Measurements from ENCODE around the gene CUEDC1. TPM values are rescaled to one million over a fixed set of nuclear protein-coding genes. Genes with fewer than 3 reads are reported as not detected.

CUEDC1 gene
- total and polyA plus RNA-seq, 5 donors: 41.0 to 60.5 (median 54.7) TPM

DNA sequence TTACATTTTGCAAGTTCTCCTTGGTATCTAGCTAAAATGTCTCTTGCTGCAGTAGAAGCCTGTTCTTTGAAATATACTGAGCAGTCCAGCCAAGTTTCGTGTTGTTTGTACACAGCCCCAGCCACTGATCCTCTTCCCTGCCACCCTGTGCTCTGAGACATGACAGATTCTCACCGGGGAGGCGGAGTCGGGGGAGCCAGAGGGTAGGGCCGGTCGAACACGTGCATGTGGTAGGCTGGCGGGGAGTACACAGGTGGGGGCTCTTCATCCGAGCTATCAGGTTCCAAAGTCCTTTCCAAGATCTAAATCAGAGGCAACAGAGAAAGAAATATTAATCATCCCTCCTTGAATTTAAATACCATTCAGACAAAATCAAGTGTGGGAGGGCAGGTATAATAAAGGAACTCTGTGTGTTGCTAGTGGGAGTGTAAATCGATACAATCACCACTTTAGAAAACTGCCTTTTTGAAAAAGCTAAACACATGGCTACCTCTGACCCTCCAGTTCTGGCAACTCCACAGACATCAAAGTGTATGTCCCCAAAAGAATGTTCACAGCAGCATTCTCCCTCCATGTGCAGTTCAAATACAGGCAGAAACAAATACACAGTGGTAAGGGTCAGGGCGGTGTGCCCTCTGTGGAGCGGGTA lies 75.7 kb downstream of the CUEDC1 start:
- DNase-seq: no peak
- no peaks in the 10 kb centered on the region for H3K9me3 ChIP-seq (ENCODE audit: control insufficient read depth, low read length)
- H3K27ac ChIP-seq (ENCODE audit: low read length): no peak overlapping the region
- peaks cover 11% of the 10 kb centered on the region for H3K4me1 ChIP-seq (ENCODE audit: control insufficient read depth, insufficient read depth, low read length)
- no peak for ATAC-seq
- intact Hi-C loops (cut with DNase I): no loop called here
- no peak overlapping the region for H3K4me3 ChIP-seq (ENCODE audit: low read length)
- WGBS: 78% methylated on average over 12 of the region's 12 CpGs
- H3K27me3 ChIP-seq (ENCODE audit: control insufficient read depth, insufficient read depth): no peaks in the 10 kb centered on the region

DNA sequence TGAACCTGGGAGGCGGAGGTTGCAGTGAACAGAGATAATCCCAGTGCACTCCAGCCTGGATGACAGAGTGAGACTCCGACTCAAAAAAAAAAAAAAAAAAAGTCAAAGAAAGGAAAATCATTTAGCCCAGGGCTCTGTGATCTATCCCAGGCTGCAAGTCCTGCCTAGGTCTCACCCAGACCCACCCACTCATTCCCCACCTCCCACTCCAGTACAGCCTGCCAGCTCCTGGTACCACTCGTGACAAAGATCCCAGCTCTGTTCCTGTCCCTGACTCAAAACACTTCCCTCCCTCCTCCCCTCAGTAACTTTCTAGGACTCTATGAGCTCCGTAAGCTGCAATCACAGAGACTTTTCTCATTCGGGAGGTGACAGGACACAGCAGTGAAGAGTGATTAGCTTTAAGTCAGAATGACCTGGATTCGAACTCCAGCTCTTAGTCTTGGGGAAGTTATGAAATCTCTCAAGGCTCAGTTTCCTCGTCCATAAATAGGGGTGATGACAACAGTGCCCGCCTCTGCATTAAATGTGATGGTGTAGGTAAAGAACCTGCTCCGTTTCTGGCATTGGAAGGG lies 77.3 kb downstream of the CUEDC1 start:
- H3K4me1 ChIP-seq (ENCODE audit: control insufficient read depth, insufficient read depth, low read length): peaks cover 24% of the 10 kb centered on the region
- intact Hi-C loops (cut with DNase I): no loop called here
- 68% methylated on average over 9 of the region's 9 CpGs for WGBS
- H3K27me3 ChIP-seq (ENCODE audit: control insufficient read depth, insufficient read depth): no peaks in the 10 kb centered on the region
- ATAC-seq (no peak), DNase-seq (no peak)
- H3K27ac ChIP-seq (ENCODE audit: low read length): no peak overlapping the region
- no peaks in the 10 kb centered on the region for H3K9me3 ChIP-seq (ENCODE audit: control insufficient read depth, low read length)
- no peak overlapping the region for H3K4me3 ChIP-seq (ENCODE audit: low read length)

DNA sequence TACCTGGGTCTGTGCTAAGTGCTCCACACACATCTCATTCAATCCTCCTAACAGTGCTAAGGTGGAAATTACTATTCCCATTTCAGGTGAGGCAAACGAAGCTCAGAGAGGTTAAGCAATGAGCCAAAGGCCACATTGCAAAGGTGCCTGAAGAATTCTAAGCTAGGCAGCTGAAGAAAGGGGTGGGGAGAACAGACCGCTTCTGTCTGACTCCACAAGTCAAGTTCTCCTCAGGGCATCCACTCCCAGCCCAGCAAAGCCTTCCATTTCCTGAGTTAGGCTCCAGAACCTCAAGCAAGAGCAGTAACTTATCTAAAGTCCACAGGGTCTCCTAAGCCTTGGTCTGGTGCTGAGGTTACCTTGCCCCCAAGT lies 78.4 kb downstream of the CUEDC1 start:
- no peaks in the 10 kb centered on the region for H3K27me3 ChIP-seq (ENCODE audit: control insufficient read depth, insufficient read depth)
- H3K27ac ChIP-seq (ENCODE audit: low read length): no peak overlapping the region
- DNase-seq (no peak), ATAC-seq (no peak)
- WGBS: 80% methylated on average over 2 of the region's 2 CpGs
- no peak overlapping the region for H3K4me3 ChIP-seq (ENCODE audit: low read length)
- H3K4me1 ChIP-seq (ENCODE audit: control insufficient read depth, insufficient read depth, low read length): peaks cover 24% of the 10 kb centered on the region
- no peaks in the 10 kb centered on the region for H3K9me3 ChIP-seq (ENCODE audit: control insufficient read depth, low read length)
- intact Hi-C loops (cut with DNase I): no loop called here

DNA sequence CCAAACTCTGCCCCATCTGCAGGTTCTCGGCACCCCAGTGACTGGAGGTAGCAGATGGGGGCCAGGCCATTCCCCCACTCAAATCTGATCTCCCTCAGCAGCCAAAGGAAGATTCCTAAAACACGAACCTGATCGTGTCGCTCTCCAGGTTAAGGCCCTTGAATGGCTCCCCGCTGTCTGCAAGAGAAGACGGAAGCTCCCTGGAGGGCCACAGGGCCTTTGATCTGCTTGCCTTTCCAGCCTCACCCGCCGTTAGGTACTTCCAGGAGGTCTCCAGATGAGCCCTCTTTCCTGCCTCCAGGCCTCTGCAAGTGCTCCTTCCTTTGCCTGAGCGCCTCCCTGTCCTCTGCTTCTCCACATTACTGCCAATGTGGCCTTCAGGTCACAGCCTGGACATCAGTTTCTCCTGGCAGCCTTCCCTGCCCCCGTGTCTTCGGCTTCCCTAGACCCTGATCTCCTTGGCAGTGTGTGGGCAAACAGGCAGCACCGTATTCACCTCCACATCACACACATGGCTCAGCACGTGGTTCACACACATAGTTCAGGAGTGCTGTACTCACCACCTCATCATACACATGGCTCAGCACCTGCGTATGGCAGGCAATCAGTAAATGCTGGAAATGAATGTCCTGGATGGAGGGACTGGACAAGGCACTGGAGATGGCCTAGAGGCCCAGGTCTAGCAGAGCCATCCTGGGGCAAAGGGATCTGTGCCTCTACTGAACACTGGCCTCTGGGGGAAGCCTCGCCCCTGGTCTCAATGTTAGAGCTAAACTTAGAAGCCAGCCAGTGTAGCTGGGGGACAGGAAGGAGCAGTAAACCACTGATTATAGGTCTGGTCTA lies 79.0 kb downstream of the CUEDC1 start:
- intact Hi-C loops (cut with DNase I): no loop called here
- no peak overlapping the region for H3K4me3 ChIP-seq (ENCODE audit: low read length)
- ATAC-seq: no peak
- no peaks in the 10 kb centered on the region for H3K27me3 ChIP-seq (ENCODE audit: control insufficient read depth, insufficient read depth)
- H3K27ac ChIP-seq (ENCODE audit: low read length): peak overlapping the region; percentile 19
- WGBS: 71% methylated on average over 15 of the region's 15 CpGs
- peaks cover 21% of the 10 kb centered on the region for H3K4me1 ChIP-seq (ENCODE audit: control insufficient read depth, insufficient read depth, low read length)
- DNase-seq: no peak
- H3K9me3 ChIP-seq (ENCODE audit: control insufficient read depth, low read length): no peaks in the 10 kb centered on the region

DNA sequence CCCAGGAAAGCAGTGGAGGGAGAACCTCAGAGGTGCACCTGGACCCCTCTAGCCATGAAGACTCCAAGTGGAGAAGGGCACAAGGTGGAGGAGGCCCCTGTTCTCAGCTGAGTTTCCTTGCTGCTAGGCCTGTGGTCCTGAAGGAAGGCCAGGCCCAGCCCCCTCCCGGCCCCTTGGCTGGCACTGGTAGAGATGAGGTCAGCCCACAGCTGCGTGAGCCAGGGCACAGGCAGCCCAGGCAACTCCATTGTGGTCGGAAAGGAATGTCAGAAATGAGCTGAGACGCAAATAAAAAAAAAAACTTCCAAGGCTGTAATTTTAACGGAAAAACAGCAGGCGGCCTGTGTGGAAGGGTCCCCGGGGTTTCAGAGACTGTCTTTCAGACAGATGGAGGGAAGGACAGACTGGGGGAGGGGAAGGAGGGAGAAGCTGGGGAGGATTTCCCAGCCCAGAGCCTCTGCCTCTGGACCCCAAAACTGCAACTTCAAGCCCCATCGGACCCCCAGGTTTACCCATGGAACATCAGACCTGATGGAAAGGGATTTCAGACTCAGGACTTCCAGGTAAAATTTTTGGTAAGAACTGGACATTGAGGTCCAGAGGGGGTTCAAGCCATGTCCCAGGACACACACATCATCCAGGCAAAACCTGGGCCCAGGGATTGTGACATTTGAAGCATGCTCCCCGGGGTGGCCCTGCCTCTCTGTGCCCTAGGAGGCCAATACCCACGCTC lies 79.8 kb downstream of the CUEDC1 start:
- ATAC-seq (peak; percentile 91), DNase-seq (peak; percentile 87 to 93 (median 93))
- Histone ChIP-seq H3K9me3 (ENCODE audit: control insufficient read depth, low read length) (no peaks in the 10 kb centered on the region), H3K4me3 (ENCODE audit: low read length) (no peak overlapping the region), H3K27ac (ENCODE audit: low read length) (peak overlapping the region; percentile 67), H3K27me3 (ENCODE audit: control insufficient read depth, insufficient read depth) (no peaks in the 10 kb centered on the region), H3K4me1 (ENCODE audit: control insufficient read depth, insufficient read depth, low read length) (peaks cover 17% of the 10 kb centered on the region)
- WGBS: 22% methylated on average over 10 of the region's 10 CpGs
- intact Hi-C loops (cut with DNase I): no loop called here

DNA sequence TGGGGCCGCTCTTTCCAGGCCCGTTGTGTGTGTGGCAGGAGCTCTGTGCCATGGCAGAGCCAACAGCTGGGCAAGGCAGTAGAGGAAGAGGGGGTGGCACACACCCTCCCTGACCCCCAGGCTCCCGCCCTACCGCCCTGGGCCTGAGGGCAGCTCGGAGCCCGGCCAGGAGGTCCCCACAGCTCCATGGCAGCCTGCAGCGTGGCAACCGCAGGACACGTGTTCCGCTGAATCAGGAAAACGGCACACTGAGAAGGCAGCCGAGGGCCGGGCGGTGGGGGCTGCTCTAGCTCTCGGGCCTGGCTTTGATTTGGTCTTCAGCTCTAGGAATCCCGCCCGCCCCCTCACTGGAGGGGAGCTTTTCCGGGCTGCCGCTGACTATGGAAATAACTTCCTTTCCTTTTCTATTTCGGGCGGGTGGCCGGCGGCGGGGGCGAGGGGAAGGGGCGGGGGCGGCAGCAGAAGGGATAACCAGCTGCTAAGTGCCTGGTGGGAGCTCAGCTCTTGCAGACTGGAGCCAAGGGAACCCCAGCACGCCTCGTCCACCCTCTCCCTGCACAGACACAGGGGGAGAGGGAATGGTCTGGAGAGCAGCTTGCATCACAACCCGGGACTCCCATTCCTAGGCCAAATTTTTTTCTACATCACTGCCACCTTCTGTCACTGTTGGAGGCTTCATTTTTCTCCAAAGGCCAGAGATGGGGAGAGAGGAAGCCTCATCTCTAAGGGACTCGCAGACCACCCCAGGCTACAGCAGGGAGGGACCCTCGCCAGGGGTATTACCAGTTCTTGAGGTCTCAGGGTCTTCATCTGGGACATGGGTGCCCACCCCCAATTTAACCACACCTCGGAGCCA lies 80.5 kb downstream of the CUEDC1 start:
- no peaks in the 10 kb centered on the region for H3K27me3 ChIP-seq (ENCODE audit: control insufficient read depth, insufficient read depth)
- ATAC-seq: peak; percentile 69 to 78
- 6% methylated on average over 33 of the region's 33 CpGs for WGBS

DNA sequence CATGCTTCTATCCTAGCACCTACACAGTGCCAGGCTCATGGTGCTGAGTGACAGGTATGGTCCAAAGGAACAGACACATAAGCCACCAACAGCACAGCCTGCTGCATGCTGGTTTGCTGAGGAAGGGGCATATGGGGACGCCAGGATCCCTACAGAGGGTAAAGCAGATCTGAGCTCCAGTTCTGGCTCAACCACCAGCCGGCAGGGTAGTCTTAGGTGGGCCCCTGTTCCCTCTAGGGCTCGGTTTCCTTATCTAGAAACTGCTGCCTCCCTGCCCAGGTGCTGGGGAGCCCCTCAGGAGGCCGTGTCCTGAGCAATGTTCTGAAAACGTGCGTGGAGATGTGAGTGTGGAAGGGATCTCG lies 81.2 kb downstream of the CUEDC1 start:
- H3K27me3 ChIP-seq (ENCODE audit: control insufficient read depth, insufficient read depth): no peaks in the 10 kb centered on the region
- intact Hi-C loops (cut with DNase I): no loop called here
- 34% methylated on average over 7 of the region's 7 CpGs for WGBS
- H3K27ac ChIP-seq (ENCODE audit: low read length): peak overlapping the region; percentile 46
- no peaks in the 10 kb centered on the region for H3K9me3 ChIP-seq (ENCODE audit: control insufficient read depth, low read length)
- no peak overlapping the region for H3K4me3 ChIP-seq (ENCODE audit: low read length)
- DNase-seq: no peak
- H3K4me1 ChIP-seq (ENCODE audit: control insufficient read depth, insufficient read depth, low read length): peaks cover 17% of the 10 kb centered on the region
- no peak for ATAC-seq

More for the DNA sequence above, 80.5 kb downstream of the CUEDC1 start:
- no peak overlapping the region for H3K4me3 ChIP-seq (ENCODE audit: low read length)
- peak; percentile 70 to 89 (median 88) for DNase-seq
- intact Hi-C loops (cut with DNase I): no loop called here
- H3K27ac ChIP-seq (ENCODE audit: low read length): peak overlapping the region; percentile 67
- H3K9me3 ChIP-seq (ENCODE audit: control insufficient read depth, low read length): no peaks in the 10 kb centered on the region
- H3K4me1 ChIP-seq (ENCODE audit: control insufficient read depth, insufficient read depth, low read length): peaks cover 17% of the 10 kb centered on the region

DNA sequence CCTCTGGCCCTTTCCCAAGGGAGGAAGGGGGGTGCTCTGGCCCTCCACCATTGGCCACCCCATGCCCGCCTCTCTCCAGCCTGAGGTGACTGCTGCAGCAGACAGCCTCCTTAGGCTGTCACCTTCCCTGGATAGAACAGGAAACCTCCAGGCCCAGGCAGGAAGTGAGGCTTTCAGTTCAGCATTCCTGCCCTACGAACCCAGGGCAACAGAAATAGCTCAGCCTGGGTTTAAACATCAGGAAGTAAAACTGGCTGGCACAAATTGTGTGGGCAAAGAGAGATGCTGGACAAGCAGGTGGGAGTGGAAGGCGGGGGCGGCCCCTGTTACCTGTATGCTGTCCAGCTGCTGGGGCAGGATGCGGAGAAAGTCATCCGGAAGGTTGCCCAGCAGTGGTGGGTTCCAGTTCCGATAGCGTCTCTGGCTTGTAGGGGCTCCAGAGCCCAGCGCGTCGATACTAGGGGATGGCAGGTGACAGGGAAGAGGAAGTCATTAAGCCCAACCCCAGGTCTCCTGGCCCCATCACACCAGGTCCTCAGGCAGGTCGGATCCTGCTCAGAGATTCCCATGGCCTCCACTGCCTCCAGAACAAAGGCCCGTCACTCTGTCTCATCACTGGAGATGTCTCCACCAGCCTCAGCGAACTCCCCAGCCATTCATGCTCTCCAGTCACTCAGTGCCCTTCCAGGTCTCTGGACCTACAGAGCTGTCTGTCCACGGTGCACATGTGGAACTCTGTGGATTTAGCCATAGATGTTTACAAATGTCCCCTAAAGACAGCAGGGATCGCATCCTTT lies 81.8 kb downstream of the CUEDC1 start:
- intact Hi-C loops (cut with DNase I): no loop called here
- DNase-seq (no peak), ATAC-seq (no peak)
- Histone ChIP-seq H3K9me3 (ENCODE audit: control insufficient read depth, low read length) (no peaks in the 10 kb centered on the region), H3K27ac (ENCODE audit: low read length) (peak overlapping the region; percentile 46), H3K4me3 (ENCODE audit: low read length) (no peak overlapping the region), H3K27me3 (ENCODE audit: control insufficient read depth, insufficient read depth) (no peaks in the 10 kb centered on the region), H3K4me1 (ENCODE audit: control insufficient read depth, insufficient read depth, low read length) (peaks cover 17% of the 10 kb centered on the region)
- 71% methylated on average over 16 of the region's 16 CpGs for WGBS

DNA sequence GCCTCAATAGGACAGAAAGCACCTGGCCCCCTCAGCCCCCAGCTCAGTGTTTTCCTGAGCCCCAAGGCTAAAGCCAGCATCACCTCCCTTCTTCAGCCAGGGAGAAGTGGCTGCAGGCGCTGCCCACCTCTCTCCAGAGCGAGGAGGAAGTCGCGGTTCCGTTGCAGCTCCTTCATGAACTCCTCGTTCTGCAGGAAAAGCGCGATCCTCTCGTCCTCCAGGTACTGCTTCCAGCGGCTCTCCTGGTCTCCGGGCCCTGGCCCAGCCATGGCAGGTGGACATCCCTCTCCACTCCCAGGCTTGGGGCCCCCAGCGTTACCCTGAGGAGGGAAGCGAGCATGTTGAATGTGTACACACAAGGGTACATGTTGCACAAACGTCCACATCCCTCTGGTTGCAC lies 82.7 kb downstream of the CUEDC1 start:
- Histone ChIP-seq H3K27me3 (ENCODE audit: control insufficient read depth, insufficient read depth) (no peaks in the 10 kb centered on the region), H3K4me1 (ENCODE audit: control insufficient read depth, insufficient read depth, low read length) (peaks cover 20% of the 10 kb centered on the region), H3K4me3 (ENCODE audit: low read length) (no peak overlapping the region), H3K27ac (ENCODE audit: low read length) (no peak overlapping the region), H3K9me3 (ENCODE audit: control insufficient read depth, low read length) (no peaks in the 10 kb centered on the region)
- 71% methylated on average over 14 of the region's 14 CpGs for WGBS
- no peak for DNase-seq
- no peak for ATAC-seq
- intact Hi-C loops (cut with DNase I): no loop called here

DNA sequence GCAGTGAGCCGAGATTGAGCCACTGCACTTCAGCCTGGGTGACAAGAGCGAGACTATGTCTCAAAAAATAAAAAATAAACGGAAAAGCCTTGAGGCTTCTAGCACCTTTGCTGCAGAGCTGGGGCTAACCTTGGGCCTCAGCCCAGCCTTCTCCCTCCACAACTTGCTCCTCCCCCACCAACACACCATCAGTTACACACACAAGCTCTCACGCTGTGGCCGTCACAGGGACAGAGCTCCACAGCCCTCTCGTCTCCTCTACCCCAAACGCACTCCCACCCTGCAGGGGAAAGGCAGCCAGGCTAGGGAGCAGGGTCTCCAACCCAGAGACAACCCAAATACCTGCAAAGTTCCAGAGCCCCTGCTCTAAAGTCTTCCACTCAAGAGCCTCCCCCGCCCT lies 83.3 kb downstream of the CUEDC1 start:
- DNase-seq: no peak
- 92% methylated on average over 8 of the region's 8 CpGs for WGBS
- intact Hi-C loops (cut with DNase I): no loop called here
- H3K9me3 ChIP-seq (ENCODE audit: control insufficient read depth, low read length): no peaks in the 10 kb centered on the region
- no peaks in the 10 kb centered on the region for H3K27me3 ChIP-seq (ENCODE audit: control insufficient read depth, insufficient read depth)
- ATAC-seq: no peak
- peaks cover 20% of the 10 kb centered on the region for H3K4me1 ChIP-seq (ENCODE audit: control insufficient read depth, insufficient read depth, low read length)
- H3K27ac ChIP-seq (ENCODE audit: low read length): no peak overlapping the region
- H3K4me3 ChIP-seq (ENCODE audit: low read length): no peak overlapping the region

All from right cardiac atrium (tissue), 5 donors.